Cerebellar cortex (tissue), 1 donor: ENCODE data around the gene IL9.

Source experiments
- DNase-seq: peaks from one replicate; pipeline ENCODE4 v3.0.0-alpha.2; 2015; ENCODE audit warnings: low spot score

Gene IL9

DNA sequence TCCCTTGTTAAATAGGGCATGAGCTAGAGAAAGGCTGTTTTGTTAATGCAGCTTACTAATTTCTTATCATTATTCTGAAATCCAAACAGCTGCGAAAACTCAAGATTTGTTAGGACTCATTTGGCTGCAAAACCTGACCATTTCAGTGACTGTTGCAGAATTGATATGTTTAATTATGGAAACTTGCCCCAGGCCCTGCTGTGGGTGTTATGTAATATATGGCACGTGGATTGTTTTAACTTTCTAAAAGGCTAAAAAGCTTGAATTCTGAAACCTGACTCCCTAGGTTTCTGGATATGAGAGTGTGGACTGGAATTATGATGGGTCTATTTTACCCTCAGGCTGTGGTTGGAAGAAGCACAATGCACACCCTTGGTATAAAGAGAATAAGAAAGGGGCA is 4.4 kb downstream of the IL9 start:
- no peak for DNase-seq

GRCh38 chr5:135890867-135891266 is 4.8 kb downstream of the IL9 start:
- DNase-seq = no peak

DNA sequence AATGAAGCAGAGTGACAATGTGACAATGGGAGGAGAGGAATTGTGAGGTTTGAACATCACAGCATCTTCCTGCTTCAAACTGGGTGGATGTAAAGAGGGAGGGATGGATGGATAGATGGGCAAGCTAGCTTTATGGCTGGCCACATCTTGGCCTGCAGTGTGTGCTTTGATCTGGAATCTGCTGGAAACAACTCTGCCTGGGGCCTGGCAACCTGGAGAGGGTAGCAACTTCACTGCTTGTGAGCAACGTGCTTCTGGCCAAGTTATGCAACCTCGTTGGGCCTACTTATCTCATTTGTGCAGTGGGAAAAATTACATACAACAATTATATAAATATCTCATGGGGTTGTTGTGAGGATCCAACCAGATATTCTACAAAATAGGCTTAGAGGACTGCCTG is 5.3 kb downstream of the IL9 start:
- DNase-seq = no peak

- DNase-seq = no peak
Measured at GRCh38 chr5:135887881-135888614, 7.6 kb downstream of the IL9 start.

DNA sequence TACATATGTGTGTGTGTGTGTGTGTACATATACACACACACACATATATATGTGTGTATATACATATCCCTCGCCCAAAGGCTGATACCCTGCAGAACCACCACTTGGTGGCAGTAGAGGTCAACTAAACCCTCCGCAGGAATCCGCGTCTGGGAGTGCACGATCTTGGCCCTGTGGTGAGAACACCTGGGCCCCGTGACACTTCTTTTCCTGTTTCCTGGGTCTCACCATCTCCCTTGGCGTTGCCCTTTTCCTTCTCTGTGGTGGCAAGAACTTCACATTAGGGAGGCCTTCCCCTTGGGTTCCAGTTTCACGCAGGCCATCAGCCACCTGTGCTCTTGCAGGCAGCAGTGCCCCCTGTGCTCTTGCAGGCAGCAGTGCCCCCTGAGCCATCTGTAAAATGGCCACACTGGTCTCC is 8.2 kb downstream of the IL9 start:
- peak; percentile 70 for DNase-seq

DNA sequence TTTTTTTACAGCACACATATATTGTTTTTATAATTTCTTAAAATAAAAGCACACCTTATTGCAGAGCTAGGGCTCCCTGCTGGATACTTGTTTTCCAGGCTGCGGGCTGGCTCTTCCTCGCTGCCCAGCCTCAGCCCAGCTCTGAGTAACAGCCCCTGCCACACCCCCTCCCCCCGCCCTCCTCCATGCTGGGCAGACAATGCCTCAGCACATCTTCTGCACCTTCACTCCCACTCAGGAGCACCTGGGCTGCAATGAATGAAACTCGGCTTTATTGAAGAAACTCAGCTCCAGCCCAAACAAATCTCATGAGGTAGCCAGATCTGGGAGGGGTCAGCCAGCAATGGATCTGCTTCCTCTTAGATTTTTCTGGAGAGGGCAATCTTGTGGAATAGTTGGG is 9.5 kb downstream of the IL9 start:
- DNase-seq = no peak

GRCh38 chr5:135885031-135885430 is 10.6 kb downstream of the IL9 start:
- no peak for DNase-seq

- DNase-seq = no peak
Measured at GRCh38 chr5:135883441-135883840, 12.2 kb downstream of the IL9 start.

DNA sequence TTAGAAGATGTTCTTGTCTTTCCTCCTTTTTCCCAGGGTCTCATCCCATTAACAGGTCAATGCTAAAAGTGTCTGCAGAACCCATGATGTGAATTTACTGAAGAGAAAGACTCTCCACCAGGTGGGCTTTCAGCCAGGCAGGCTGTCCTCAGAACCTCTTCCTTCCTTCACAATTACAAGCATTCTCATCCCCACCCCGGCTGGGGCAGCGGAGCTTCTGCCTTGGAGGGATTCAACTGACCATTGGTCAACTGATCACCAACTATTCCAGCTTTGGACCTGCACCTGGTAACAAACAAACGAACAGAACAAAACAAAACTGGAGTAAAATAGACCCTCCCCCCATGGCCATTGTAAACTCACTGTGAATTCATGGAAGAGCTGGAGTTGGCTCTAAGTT is 12.6 kb downstream of the IL9 start:
- DNase-seq = no peak

DNA sequence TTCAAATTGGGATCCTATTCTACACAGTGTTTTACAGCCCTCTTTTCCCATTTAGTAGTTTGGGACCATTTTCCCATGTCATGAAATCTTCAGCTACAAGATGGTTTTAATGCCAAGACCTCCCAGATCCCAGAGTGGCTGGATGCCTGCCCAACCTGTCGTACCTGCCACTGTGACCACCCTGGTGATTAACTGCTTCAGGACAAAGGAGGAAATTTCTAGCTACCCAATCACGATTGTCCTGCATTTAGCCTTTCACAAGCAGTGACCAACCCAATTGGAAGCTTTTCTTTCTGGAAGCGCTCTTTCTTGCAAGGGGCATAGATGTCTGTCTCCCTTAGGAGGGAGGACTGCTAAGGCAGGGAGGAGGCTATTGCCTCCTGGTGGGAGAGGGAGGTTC is 13.8 kb downstream of the IL9 start:
- DNase-seq = no peak

DNA sequence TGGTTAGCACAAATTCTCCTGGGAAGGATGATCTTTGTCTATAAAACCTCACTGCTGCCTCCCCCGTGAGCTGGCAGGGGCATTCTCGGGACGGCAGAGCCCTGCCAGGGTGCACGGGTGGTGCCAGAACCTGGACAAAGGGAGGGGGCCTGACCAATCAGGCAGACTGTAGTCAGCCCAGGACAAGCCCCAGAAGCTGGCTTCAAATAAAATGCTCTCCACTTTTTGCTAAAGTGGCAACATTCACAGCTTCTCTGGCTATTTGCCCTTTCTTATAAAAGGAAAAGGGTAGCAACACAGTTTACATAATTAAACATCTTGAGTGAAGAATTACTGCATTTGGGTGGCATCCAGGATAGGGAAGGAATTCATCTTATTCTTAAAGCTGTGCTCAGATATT is 14.4 kb downstream of the IL9 start:
- peak; percentile 11 for DNase-seq

DNA sequence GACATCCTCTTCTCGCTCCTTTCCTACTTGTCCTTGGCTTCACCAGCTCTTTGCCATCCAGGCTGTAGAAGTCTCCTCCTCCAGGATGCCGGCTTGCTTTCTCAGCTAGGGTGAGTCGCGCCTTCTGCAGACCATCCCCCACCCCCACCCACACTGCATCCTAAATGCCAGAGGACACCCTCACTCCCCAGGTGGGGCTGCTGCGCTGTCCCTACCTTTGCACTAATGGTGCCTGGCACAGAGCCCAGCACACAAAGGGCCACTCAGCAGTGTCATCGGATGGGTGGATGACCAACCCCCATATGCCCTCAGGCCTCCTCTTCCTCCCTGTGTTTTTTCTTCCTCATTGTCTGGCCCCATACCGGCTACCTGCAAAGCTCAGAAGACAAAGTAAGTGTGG is 14.8 kb downstream of the IL9 start:
- no peak for DNase-seq

DNA sequence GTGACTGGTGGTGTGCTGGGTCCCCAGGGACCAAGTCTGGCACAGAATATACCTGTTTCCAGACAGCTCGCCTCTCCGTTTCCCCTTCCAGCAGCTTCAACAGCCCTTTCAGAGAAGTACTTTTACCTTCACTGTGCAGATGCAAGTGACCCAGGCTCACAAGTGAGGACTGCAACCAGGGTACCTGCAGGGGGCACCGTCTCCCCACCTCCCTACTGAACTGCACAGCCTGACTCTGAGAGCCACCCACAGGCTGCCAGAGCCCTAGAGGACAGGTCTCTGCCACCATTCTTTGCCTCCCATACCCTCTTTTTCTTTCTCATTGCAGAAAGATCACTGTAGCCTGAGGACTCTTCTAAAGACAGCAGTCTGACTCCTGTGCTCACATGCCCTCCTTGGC is 15.4 kb downstream of the IL9 start:
- DNase-seq = no peak

GRCh38 chr5:135879591-135879990 is 16.1 kb downstream of the IL9 start:
- no peak for DNase-seq

GRCh38 chr5:135878156-135878620 is 17.5 kb downstream of the IL9 start:
- DNase-seq = peak; percentile 26

DNA sequence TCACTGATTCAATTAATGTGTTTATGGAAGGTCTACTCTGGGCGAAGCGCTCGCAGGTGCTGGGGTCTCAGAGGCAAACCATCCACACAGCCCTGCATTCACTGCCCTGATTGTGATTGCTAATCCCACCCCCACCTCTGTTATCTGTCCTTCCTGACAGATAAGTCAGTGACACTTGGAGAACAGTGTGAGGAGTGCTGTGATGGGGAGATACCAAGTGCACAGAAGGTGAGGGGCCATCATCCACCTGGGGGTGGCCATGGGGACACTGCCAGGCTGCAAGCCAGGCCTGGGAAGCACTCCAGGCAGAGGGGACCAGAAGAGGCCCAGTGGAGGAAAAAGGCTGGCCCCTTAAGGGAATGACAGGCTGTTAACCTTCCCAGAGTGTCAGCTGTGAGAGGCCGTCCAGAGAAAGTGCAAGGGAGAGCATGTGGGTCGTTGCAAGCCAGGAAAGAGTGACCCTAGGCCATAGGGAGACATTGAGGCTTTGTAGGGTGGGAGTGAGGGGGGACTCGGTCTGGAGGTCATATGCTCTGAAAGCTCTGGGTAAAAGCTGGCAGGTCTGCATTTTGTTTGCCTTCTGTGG is 18.0 kb downstream of the IL9 start:
- no peak for DNase-seq

DNA sequence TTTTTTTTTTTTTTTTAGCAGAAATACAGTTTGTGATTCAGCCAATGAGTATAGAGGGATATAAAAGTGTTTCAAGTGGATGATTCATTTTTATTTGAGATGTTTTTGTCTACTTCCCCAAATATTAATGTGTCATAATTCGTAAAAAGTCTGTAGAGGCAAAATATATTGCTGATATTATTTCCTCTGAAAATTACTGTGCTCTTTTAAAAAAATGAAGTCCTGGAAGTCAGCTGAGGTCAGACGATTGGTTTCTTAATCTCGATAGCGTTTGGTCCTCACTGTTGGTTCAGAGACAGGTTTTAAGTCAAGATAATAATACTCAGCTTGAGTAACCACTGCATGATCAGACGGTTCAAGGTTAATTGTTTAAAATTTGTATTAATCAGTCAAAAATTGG is 19.5 kb downstream of the IL9 start:
- DNase-seq = no peak

DNA sequence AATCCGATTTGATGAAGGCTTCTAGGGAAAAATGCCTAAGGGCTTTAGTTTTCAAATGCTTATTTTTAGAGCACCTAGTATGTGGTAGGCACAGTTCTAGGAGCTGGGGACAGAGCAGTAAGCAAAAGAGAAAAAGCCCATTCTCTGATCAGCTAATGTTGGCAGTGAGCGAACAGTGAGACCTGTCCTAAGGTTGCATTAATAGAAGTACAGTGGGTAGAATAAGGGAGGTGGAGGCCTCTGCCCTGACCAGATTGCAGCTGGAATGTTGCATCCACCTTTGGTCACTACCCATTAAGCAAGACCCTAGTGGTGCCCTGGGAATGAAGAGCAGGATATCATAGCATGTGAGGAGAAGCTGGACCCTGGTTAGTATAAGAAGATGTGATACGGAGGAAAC is 20.1 kb downstream of the IL9 start:
- no peak for DNase-seq

- DNase-seq = no peak
Measured at GRCh38 chr5:135874461-135874860, 21.2 kb downstream of the IL9 start.

DNA sequence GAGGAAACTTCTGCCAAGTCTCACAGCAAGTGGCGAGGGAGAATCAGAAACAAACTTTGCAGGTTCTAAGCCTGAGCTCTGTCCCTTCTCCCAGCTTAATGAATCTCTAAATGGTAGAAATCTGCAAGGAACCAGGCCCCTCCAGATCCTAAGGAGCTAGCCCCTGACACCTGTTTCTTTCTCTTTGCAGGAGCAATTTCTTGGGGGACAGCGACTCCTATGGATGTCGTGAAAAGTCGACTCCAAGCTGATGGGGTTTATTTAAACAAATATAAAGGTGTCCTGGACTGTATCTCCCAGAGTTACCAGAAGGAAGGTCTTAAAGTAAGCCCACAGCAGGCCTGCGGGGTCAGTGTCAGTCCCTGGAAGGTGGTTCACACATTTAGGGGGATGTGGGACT is 21.8 kb downstream of the IL9 start:
- no peak for DNase-seq

DNA sequence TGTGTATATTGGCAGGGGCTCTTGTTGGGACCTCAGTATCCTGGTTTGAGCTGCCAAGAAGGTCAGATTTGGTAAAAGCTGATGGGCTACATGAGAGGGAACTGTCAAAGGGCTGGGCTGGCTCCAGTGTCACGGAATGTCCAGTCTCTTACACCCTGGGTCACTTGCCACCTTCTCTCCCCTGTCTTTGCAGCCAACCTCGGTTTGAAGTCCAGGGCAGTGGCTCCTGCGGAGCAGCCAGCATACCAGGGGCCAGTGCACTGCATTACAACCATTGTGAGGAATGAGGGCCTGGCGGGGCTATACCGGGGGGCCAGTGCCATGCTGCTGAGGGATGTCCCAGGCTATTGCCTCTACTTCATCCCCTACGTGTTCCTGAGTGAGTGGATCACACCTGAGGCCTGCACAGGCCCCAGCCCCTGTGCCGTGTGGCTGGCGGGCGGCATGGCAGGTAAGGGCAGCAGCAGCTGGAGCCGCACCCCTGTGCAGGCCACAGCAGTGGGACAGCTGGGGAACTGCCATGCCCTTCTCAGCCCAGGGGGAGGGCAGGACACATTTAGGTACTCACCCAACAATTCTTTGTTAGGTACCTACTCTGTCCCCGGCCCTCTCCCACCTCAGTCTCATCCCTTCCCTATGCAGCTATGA is 24.2 kb downstream of the IL9 start:
- DNase-seq = no peak

- no peak for DNase-seq
Measured at GRCh38 chr5:135869935-135870334, 25.7 kb downstream of the IL9 start.

- no peak for DNase-seq
Measured at GRCh38 chr5:135869276-135869675, 26.4 kb downstream of the IL9 start.

DNA sequence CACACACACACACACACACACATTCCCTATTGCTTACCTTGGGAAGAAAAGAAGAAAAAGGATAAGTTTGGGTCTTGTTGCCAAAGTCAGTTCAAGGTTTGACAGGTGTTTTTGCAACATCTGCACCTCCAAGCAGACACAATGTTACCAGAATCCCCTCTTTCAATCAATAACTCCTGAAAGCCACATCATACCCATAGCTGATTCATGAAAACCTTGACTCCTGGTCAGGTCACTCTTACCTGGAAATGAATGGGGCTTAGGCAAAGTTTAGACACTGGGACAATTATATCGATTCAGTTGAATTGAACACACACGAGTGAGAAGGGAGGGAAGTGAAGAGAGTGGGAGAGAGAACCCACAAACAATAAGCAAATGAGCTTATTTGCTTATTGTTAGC is 27.0 kb downstream of the IL9 start:
- DNase-seq = no peak
